Measurements from ENCODE around the gene FUT8.

DNA sequence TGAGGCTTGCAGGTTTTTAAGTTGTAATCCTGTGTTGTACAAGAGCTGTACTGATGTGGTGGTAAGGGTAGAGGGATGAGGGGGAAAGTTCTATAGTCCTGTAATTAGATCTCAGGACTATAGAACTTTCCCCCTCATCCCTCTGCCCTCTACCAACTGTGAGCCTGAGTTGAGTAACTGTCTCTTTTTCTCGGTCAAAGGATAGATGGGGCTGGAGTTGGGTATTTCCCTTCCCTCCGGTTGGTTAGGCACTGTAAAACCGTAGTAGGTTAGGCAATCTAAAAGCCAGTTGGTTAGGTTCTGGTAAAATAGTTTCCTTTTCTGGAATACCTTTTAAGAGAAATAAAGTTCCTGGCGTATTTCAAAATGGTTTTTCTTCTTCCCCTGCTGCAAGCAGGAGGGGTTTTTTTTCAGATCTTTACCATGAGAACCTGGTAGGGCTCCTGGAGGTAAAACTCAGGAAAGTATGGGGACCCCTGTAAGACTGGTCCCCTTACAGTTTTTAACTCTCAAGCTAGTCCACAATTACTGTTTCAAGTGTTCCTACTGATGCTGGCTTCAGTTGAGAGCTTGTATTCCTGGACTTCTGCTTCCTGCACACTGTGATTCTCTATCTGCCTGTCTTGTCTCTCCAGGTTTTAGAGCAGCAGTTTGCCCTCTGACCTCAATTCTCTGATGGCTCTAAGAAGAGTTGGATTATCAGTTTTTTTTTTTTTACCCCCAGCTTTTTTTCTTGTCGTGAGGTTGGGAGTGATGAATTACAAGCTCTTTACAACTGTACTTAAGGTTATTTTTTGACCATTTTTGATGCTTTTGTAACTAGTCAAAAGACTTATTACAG is 58.7 kb downstream of the FUT8 start:
- TF ChIP-seq EZH2phosphoT487 (IDR thresholded peaks at IDR 0.05), result no peak
- TF ChIP-seq, protein P1, sequence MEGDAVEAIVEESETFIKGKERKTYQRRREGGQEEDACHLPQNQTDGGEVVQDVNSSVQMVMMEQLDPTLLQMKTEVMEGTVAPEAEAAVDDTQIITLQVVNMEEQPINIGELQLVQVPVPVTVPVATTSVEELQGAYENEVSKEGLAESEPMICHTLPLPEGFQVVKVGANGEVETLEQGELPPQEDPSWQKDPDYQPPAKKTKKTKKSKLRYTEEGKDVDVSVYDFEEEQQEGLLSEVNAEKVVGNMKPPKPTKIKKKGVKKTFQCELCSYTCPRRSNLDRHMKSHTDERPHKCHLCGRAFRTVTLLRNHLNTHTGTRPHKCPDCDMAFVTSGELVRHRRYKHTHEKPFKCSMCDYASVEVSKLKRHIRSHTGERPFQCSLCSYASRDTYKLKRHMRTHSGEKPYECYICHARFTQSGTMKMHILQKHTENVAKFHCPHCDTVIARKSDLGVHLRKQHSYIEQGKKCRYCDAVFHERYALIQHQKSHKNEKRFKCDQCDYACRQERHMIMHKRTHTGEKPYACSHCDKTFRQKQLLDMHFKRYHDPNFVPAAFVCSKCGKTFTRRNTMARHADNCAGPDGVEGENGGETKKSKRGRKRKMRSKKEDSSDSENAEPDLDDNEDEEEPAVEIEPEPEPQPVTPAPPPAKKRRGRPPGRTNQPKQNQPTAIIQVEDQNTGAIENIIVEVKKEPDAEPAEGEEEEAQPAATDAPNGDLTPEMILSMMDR (IDR thresholded peaks at IDR 0.05), result no peak

Data from neural progenitor cell (in vitro differentiated cells).